ENCODE data around the gene MRC2.

MRC2 gene

DNA sequence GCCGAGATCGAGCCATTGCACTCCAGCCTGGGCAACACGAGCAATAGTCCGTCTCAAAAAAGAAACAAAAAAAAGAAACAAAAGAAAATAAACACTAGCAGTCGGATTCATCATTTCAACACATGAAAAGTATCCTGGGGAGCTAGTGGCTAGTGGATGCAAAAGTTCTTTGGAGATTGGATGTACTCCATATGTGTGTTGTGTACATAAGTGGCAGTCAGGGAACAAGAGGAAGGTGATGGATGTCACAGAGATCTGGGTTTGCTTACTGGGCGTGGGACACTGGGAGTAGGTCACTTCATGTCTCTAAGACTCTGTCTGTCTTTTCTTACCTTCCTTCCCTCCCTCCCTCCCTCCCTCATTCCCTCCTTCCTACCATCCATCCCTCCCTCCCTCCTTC lies 35.4 kb downstream of the MRC2 start:
- no peak for TF ChIP-seq ZFX (IDR thresholded peaks at IDR 0.05; ENCODE audit: borderline replicate concordance)
- TF ChIP-seq, protein P1, sequence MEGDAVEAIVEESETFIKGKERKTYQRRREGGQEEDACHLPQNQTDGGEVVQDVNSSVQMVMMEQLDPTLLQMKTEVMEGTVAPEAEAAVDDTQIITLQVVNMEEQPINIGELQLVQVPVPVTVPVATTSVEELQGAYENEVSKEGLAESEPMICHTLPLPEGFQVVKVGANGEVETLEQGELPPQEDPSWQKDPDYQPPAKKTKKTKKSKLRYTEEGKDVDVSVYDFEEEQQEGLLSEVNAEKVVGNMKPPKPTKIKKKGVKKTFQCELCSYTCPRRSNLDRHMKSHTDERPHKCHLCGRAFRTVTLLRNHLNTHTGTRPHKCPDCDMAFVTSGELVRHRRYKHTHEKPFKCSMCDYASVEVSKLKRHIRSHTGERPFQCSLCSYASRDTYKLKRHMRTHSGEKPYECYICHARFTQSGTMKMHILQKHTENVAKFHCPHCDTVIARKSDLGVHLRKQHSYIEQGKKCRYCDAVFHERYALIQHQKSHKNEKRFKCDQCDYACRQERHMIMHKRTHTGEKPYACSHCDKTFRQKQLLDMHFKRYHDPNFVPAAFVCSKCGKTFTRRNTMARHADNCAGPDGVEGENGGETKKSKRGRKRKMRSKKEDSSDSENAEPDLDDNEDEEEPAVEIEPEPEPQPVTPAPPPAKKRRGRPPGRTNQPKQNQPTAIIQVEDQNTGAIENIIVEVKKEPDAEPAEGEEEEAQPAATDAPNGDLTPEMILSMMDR (IDR thresholded peaks at IDR 0.05) = no peak
- no peak overlapping the region for H3K27ac ChIP-seq

DNA sequence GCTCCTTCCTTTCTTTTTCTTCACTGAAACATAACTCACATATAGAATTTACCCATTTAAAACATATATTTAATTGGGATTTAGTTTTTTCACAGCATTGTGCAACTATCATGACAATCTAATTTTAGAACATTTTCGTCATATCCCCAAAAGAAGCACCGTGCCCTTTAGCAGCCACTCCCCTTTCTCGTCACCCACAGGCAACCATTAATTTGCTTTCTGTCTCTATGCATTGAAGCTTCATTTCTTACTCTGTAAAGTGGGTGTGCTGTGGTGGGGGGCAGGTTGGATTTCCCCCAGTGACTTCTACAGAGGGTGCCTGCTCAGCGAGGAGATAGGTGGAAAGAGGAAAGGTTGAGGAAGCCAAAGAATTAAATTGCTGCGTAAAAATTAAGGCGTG lies 35.8 kb downstream of the MRC2 start:
- no peak overlapping the region for H3K27ac ChIP-seq
- TF ChIP-seq, protein P1 (IDR thresholded peaks at IDR 0.05) = no peak
- no peak for TF ChIP-seq ZFX (IDR thresholded peaks at IDR 0.05; ENCODE audit: borderline replicate concordance)

DNA sequence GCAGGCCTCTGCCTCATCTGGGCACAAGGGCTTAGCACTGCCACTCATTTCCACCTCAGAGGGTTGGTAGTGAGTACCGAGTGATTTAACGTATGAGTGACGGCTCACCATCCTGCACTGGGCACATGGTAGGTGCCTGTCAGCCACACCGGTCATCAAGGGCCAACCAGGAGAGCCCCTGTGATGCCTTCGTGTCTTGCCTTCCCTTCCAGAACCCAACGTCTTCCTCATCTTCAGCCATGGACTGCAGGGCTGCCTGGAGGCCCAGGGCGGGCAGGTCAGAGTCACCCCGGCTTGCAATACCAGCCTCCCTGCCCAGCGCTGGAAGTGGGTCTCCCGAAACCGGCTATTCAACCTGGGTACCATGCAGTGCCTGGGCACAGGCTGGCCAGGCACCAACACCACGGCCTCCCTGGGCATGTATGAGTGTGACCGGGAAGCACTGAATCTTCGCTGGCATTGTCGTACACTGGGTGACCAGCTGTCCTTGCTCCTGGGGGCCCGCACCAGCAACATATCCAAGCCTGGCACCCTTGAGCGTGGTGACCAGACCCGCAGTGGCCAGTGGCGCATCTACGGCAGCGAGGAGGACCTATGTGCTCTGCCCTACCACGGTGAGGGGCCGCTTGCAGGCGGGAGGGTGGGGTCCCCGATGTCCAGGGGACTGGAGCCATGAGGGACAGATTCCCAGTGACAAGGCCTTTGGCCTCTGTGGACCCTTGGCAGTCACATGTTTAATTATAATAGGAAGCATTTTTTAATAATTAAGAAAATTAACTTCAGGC lies 37.1 kb downstream of the MRC2 start:
- no peak overlapping the region for H3K27ac ChIP-seq
- no peak for TF ChIP-seq ZFX (IDR thresholded peaks at IDR 0.05; ENCODE audit: borderline replicate concordance)

DNA sequence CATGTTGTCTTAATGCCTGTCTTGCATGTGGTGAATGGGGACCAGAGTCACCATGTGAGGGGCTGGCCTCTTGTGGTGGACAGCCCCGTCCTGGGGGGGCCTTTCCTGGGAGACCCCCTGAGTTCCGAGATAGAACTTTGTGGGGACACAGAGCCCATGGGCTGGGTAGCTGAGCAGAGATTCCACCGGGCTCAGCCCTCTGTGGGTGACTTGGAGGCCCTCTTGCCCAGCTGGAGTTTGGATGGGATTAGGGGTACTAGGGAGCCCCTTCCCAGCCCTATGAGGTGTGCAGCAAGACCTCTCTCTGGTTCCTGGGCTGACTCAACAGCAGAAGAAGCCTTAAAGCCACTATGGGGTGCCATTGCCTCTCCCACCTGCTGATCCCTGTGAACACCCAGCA lies 38.1 kb downstream of the MRC2 start:
- TF ChIP-seq, protein P1 (IDR thresholded peaks at IDR 0.05) = no peak
- no peak for TF ChIP-seq ZFX (IDR thresholded peaks at IDR 0.05; ENCODE audit: borderline replicate concordance)
- no peak overlapping the region for H3K27ac ChIP-seq

DNA sequence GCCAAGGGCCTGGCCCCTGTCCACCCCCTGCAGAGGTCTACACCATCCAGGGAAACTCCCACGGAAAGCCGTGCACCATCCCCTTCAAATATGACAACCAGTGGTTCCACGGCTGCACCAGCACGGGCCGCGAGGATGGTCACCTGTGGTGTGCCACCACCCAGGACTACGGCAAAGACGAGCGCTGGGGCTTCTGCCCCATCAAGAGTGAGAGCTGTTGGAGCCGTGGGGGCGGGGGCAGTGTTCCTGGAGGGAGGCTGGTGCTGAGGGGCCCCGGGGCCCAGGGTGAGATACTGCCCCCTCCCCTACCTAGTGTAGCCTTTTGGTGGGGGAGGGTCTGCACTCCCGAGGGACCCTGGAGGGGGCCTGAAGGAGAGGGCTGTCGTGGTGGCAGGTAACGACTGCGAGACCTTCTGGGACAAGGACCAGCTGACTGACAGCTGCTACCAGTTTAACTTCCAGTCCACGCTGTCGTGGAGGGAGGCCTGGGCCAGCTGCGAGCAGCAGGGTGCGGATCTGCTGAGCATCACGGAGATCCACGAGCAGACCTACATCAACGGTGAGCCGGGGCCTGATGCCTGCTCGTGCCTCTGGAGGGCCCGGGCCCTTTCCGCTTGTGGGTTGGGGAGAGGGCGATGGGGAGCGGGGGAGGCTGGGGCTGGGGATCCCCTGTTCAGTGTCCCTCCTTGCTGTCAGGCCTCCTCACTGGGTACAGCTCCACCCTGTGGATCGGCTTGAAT lies 38.8 kb downstream of the MRC2 start:
- TF ChIP-seq, protein P1 (IDR thresholded peaks at IDR 0.05) = no peak
- no peak for TF ChIP-seq ZFX (IDR thresholded peaks at IDR 0.05; ENCODE audit: borderline replicate concordance)
- H3K27ac ChIP-seq = no peak overlapping the region

DNA sequence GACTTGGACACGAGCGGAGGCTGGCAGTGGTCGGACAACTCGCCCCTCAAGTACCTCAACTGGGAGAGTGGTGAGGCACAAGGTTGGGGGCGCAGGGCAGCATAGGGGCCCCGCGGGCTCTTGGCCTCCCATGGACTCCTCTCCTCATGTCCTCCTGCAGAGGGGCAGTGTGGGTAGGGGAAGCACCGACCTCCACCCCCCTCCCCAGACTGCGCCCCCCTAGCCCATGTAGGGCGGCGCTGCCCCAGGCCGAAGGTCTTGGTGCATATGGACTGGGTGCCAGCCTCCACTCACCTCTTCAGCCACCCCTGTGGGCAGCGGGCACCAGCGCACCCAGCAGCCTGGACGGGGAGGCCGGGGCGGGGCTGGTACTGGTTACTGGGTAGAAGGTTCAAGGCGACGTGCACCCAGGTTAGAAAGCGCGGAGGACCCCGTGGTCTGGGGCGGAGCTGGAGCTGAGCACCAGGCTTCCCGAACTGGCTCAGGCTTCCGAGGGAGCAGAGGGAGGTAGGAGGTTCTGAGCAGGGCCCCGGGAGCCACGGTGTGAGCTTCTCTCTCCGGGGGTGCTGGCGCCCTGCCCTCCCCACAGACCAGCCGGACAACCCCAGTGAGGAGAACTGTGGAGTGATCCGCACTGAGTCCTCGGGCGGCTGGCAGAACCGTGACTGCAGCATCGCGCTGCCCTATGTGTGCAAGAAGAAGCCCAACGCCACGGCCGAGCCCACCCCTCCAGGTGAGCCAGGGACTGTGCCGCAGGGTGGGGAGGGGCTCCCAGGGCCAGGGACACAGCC lies 39.5 kb downstream of the MRC2 start:
- no peak overlapping the region for H3K27ac ChIP-seq
- TF ChIP-seq ZFX (IDR thresholded peaks at IDR 0.05; ENCODE audit: borderline replicate concordance) = no peak
- TF ChIP-seq, protein P1 (IDR thresholded peaks at IDR 0.05) = no peak

DNA sequence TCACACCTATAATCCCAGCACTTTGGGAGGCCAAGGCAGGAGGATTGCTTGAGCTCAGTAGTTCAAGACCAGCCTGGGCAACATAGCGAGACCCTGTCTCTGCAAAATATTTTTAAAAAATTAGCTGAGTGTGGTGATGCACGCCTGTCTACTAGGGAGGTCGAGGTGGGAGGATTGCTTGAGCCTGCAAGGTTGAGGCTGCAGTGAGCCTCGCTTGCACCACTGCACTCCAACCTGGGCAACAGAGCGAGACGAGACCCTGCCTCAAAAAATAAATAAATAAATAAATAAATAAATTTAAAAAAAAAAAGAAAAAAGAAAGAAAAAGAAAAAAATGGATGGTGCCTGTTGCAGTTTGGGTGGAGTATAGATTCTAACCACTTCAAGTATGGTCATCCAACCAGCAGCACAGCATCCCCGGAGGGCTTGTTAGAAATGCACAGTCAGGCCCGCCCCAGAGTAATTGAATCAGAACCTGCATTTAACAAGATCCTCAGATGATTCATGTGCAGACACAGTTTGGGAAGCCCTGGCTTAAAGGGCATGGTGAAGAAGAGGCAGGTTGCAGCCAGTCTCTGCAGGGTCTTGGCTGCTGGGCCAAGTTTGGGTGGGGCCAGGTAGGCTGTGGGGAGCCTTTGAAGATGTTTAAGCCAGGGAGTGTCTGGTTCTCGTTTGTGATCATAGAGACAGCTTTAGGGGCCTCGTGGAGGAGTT lies 40.8 kb downstream of the MRC2 start:
- TF ChIP-seq, protein P1 (IDR thresholded peaks at IDR 0.05) = no peak
- no peak for TF ChIP-seq ZFX (IDR thresholded peaks at IDR 0.05; ENCODE audit: borderline replicate concordance)
- no peak overlapping the region for H3K27ac ChIP-seq

Measured in 22Rv1 (cell line).